SW 1271 (cell line): ENCODE results near the gene RPL15.

Source experiments
- DNase-seq, 2 experiments: peaks; one replicate each; lab custom pipeline; 2025; lab: John Stamatoyannopoulos, UW

RPL15 gene

GRCh38 chr3:23961913-23962312 lies 45.0 kb downstream of the RPL15 start:
- no peak for DNase-seq

GRCh38 chr3:23964537-23965235 lies 47.8 kb downstream of the RPL15 start:
- DNase-seq = no peak

- DNase-seq = no peak
Observed at GRCh38 chr3:23966328-23966727, 49.4 kb downstream of the RPL15 start.

- DNase-seq = no peak
Observed at GRCh38 chr3:23968463-23969184, 51.7 kb downstream of the RPL15 start.

- no peak for DNase-seq
Observed at GRCh38 chr3:23969393-23969792, 52.5 kb downstream of the RPL15 start.
